Smooth muscle cell (in vitro differentiated cells): ENCODE data around the gene ADM2. TPM values are rescaled to one million over a fixed set of nuclear protein-coding genes. Genes with fewer than 3 reads are reported as not detected.
A peak's percentile ranks its signal among the peaks of the same experiment; 100 is the strongest.

Experiments used
- DNase-seq: peaks from one replicate; lab custom pipeline; 2025; ENCODE audit not compliant: unreplicated experiment; lab: John Stamatoyannopoulos, UW
- H2AFZ ChIP-seq: fragments of 200-600 bp; sonication (generic); 2 replicates; pipeline ENCODE4 v1.6.0; 2016; ENCODE audit warnings: antibody characterized with exemption, low read depth, mild to moderate bottlenecking
- H3F3A ChIP-seq: fragments of 200-600 bp; sonication (generic); 2 replicates; pipeline ENCODE4 v1.6.0; 2017; ENCODE audit warnings: antibody characterized with exemption, low read depth
- H3K27ac ChIP-seq: fragments of 200-600 bp; sonication (generic); 2 replicates; pipeline ENCODE4 v1.5.1; 2016; ENCODE audit warnings: low read depth, mild to moderate bottlenecking
- H3K27me3 ChIP-seq: fragments of 200-600 bp; sonication (generic); 2 replicates; pipeline ENCODE4 v1.6.1; 2016; ENCODE audit warnings: low read depth, mild to moderate bottlenecking
- H3K36me3 ChIP-seq: fragments of 200-600 bp; sonication (generic); 2 replicates; pipeline ENCODE4 v1.5.1; 2016; ENCODE audit warnings: low read depth
- H3K4me1 ChIP-seq: fragments of 200-600 bp; sonication (generic); 2 replicates; pipeline ENCODE4 v1.5.1; 2016; ENCODE audit warnings: low read depth
- H3K4me2 ChIP-seq: fragments of 200-600 bp; sonication (generic); 2 replicates; pipeline ENCODE4 v1.6.0; 2016; ENCODE audit warnings: mild to moderate bottlenecking
- H3K4me3 ChIP-seq: fragments of 200-600 bp; sonication (generic); 2 replicates; pipeline ENCODE4 v1.5.1; 2016; ENCODE audit warnings: mild to moderate bottlenecking
- H3K79me2 ChIP-seq: fragments of 200-600 bp; sonication (generic); 2 replicates; pipeline ENCODE4 v1.6.0; 2016; ENCODE audit warnings: low read depth, mild to moderate bottlenecking
- H3K9ac ChIP-seq: fragments of 200-600 bp; sonication (generic); 2 replicates; pipeline ENCODE4 v1.6.0; 2016; ENCODE audit warnings: low read depth
- H3K9me3 ChIP-seq: fragments of 200-600 bp; sonication (generic); replicated peaks from 2 replicates; pipeline ENCODE4 v1.5.1; 2016; ENCODE audit warnings: low read depth
- H4K20me1 ChIP-seq: fragments of 200-600 bp; sonication (generic); 2 replicates; pipeline ENCODE4 v1.6.0; 2016; ENCODE audit warnings: low read depth
- WGBS: methylation state at CpG from one replicate; pipeline ENCODE4 v1.1.7; 2016; ENCODE audit warnings: low lambda C conversion rate; 5-methylcytosine and 5-hydroxymethylcytosine counted together
- polyA plus RNA-seq: library from polyadenylated mRNA; unstranded; fragments of >200 nt; fragmentation: Nextera tagmentation; extraction: Ambion mirVana; gene quantifications from 2 replicates; pipeline ENCODE4 v1.2.1, GENCODE V29; 2016
- total RNA-seq: library from RNA; depleted of rRNA; stranded (reverse); fragments of >200 nt; gene quantifications from 2 replicates; pipeline ENCODE4 v1.2.3, GENCODE V29; 2014
- TF ChIP-seq, protein P1 (sequence below): fragments of 200-600 bp; sonication (generic); IDR thresholded peaks from 2 replicates; pipeline ENCODE4 v1.5.1; 2017; ENCODE audit warnings: borderline replicate concordance, mild to moderate bottlenecking, antibody characterized with exemption; ENCODE audit not compliant: insufficient read depth, poor library complexity, severe bottlenecking

The ADM2 gene
- total and polyA plus RNA-seq, 2 experiments from 2014 or later = 4.1 to 15.8 TPM

GRCh38 chr22:50527921-50528681 lies 46.8 kb downstream of the ADM2 start:
- Histone ChIP-seq H3K4me3 (no peak overlapping the region), H3K79me2 (peaks cover 10% of the 10 kb centered on the region), H2AFZ (no peak overlapping the region), H4K20me1 (peaks cover 30% of the 10 kb centered on the region), H3K27ac (peak overlapping the region; percentile 97), H3K9ac (no peak overlapping the region), H3K9me3 (no peaks in the 10 kb centered on the region), H3K4me1 (peaks cover 17% of the 10 kb centered on the region), H3K36me3 (no peaks in the 10 kb centered on the region), H3K27me3 (no peaks in the 10 kb centered on the region), H3F3A (peaks cover 57% of the 10 kb centered on the region), H3K4me2 (peak overlapping the region; percentile 98)
- DNase-seq = no peak
- WGBS = 89% methylated on average over 18 of the region's 18 CpGs
- TF ChIP-seq, protein P1, sequence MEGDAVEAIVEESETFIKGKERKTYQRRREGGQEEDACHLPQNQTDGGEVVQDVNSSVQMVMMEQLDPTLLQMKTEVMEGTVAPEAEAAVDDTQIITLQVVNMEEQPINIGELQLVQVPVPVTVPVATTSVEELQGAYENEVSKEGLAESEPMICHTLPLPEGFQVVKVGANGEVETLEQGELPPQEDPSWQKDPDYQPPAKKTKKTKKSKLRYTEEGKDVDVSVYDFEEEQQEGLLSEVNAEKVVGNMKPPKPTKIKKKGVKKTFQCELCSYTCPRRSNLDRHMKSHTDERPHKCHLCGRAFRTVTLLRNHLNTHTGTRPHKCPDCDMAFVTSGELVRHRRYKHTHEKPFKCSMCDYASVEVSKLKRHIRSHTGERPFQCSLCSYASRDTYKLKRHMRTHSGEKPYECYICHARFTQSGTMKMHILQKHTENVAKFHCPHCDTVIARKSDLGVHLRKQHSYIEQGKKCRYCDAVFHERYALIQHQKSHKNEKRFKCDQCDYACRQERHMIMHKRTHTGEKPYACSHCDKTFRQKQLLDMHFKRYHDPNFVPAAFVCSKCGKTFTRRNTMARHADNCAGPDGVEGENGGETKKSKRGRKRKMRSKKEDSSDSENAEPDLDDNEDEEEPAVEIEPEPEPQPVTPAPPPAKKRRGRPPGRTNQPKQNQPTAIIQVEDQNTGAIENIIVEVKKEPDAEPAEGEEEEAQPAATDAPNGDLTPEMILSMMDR = no peak

GRCh38 chr22:50528682-50529415 lies 47.5 kb downstream of the ADM2 start:
- Histone ChIP-seq H3K27me3 (no peaks in the 10 kb centered on the region), H3K9ac (no peak overlapping the region), H3K36me3 (no peaks in the 10 kb centered on the region), H3K4me3 (peak overlapping the region; percentile 69), H3K79me2 (peaks cover 8% of the 10 kb centered on the region), H3F3A (peaks cover 61% of the 10 kb centered on the region), H3K9me3 (no peaks in the 10 kb centered on the region), H3K4me2 (peak overlapping the region; percentile 98), H3K27ac (peak overlapping the region; percentile 97), H2AFZ (no peak overlapping the region), H4K20me1 (peaks cover 23% of the 10 kb centered on the region), H3K4me1 (peaks cover 21% of the 10 kb centered on the region)
- TF ChIP-seq, protein P1 = no peak
- 77% methylated on average over 11 of the region's 15 CpGs for WGBS
- DNase-seq = no peak

GRCh38 chr22:50529416-50529896 lies 48.1 kb downstream of the ADM2 start:
- H3K9ac ChIP-seq = no peak overlapping the region
- H2AFZ ChIP-seq = no peak overlapping the region
- no peak for DNase-seq

More at GRCh38 chr22:50529416-50529896, 48.1 kb downstream of the ADM2 start:
- H3K4me1 ChIP-seq = peaks cover 23% of the 10 kb centered on the region
- peaks cover 56% of the 10 kb centered on the region for H3F3A ChIP-seq
- peak overlapping the region; percentile 98 for H3K4me2 ChIP-seq
- H3K36me3 ChIP-seq = no peaks in the 10 kb centered on the region
- H3K79me2 ChIP-seq = peaks cover 2% of the 10 kb centered on the region
- peaks cover 17% of the 10 kb centered on the region for H4K20me1 ChIP-seq
- H3K9me3 ChIP-seq = no peaks in the 10 kb centered on the region
- peak overlapping the region; percentile 97 for H3K27ac ChIP-seq
- TF ChIP-seq, protein P1 = no peak
- WGBS = 50% methylated on average over 19 of the region's 50 CpGs
- H3K27me3 ChIP-seq = no peaks in the 10 kb centered on the region
- peak overlapping the region; percentile 69 for H3K4me3 ChIP-seq
